HL-60 (cell line): Measurements from ENCODE around the gene RALGPS2.
"Not testable (repeated sequence)": the region's sequence is repeated elsewhere in the genome, so short reads cannot be mapped to it uniquely, and the experiment has no call there.

Source experiments
- CTCF ChIP-seq: IDR thresholded peaks from one replicate; pipeline ENCODE4 v1.5.1; 2011; ENCODE audit warnings: low read length, control low read depth, inconsistent platforms; ENCODE audit not compliant: insufficient read depth
- POLR2AphosphoS5 ChIP-seq: IDR thresholded peaks from 2 replicates; pipeline ENCODE4 v1.6.1; 2012; ENCODE audit warnings: low read depth
- REST ChIP-seq: IDR thresholded peaks from 2 replicates; pipeline ENCODE4 v1.6.1; 2012; ENCODE audit warnings: low read depth; ENCODE audit not compliant: insufficient replicate concordance
- SPI1 ChIP-seq: IDR thresholded peaks from 2 replicates; pipeline ENCODE4 v1.6.1; 2012; ENCODE audit warnings: low read depth, mild to moderate bottlenecking, borderline replicate concordance

GRCh38 chr1:178747361-178747760 is 22.3 kb downstream of the RALGPS2 start:
- not testable (repeated sequence) for TF ChIP-seq REST, POLR2AphosphoS5, CTCF, SPI1
